Measurements from ENCODE around the gene CSMD2. TPM values are rescaled to one million over a fixed set of nuclear protein-coding genes. Genes with fewer than 3 reads are reported as not detected.

CSMD2 gene
- total RNA-seq, 1 experiment from 2014 or later, result not detected

- DNase-seq (ENCODE audit: extremely low read depth, low read depth), result no peak
These were observed 192.2 kb downstream of the CSMD2 start for GRCh38 chr1:33972676-33973395.

GRCh38 chr1:33971913-33972312 lies 193.1 kb downstream of the CSMD2 start:
- no peak for DNase-seq (ENCODE audit: extremely low read depth, low read depth)

- no peak for DNase-seq (ENCODE audit: extremely low read depth, low read depth)
These were observed 193.9 kb downstream of the CSMD2 start for GRCh38 chr1:33971018-33971710.

GRCh38 chr1:33970148-33970825 lies 194.7 kb downstream of the CSMD2 start:
- DNase-seq (ENCODE audit: extremely low read depth, low read depth), result no peak

DNA sequence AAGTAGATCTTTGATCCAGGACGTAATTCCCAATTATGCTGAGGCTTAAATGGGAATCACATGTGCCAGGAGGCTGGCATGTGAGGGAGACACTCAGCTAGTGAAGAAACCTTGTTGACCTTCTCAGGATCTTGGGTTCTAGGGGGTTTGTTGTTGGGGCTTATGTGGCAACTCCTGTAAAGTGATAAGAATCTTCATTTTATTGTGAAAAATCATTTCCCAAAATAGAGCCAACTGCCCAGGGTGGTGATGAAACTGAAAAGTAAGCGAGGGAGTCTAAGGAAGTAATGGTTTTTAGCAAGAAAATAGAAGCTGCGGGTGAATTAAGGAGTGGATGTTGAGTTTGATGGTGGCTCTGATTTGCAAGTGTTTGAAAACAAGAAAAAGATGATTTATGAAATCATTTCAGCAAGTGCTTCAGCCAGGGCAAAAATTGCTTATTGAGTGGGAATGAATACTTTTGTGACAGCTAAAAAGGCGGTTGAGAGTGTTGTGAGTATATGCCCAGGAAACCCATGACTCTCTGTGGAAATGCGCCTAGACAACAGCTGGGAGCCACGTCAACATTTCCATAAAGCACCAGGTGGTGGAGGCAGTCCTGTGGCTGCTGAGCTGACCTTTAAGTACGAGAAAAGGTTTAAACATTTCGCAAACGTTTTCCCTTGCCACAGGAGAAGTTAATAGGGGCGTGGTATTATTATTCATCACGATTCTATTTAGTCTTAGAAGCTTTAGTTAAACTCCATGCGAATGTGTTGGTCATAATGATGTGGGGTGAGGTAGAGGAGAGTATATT lies 198.5 kb downstream of the CSMD2 start:
- no peak for DNase-seq (ENCODE audit: extremely low read depth, low read depth)

DNA sequence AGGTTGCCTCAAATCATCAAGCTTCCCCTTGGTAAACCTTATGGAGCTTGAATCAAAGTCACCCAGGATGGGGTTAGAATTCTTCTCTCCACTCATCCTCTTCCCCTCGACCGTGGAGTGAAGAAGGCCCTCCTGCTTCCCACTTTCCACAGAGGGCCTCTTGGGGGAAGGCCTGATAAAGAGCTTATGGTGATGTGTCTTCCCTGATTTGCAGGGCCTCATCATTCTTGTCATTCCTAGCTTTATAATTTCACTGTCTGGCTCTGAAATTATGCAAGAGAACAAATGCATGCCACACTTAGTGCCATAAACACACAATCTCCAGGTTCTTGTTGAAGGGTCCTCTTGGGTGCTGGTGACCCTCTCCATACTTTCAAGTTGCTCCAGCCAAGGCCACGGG lies 199.9 kb downstream of the CSMD2 start:
- DNase-seq (ENCODE audit: extremely low read depth, low read depth), result no peak

DNA sequence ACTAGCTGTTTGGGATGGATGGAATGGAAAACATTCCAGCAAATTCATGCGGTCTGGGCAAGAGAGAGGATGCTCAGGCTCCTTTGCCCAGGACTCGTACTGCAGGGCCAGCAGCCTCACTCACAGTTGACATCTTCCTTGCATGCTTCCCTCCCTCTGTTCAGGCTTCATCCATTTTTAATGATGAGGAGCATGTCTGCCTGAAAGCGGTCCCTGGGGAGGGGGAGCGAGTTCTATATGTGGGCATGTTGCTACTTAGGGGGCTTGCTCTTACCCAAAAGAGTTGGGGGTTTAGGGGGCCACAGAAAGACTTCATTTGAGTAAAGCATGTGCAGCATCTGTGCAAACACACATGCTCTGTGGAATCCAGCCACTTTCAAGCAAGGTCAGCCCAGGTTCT lies 203.0 kb downstream of the CSMD2 start:
- no peak for DNase-seq (ENCODE audit: extremely low read depth, low read depth)

DNA sequence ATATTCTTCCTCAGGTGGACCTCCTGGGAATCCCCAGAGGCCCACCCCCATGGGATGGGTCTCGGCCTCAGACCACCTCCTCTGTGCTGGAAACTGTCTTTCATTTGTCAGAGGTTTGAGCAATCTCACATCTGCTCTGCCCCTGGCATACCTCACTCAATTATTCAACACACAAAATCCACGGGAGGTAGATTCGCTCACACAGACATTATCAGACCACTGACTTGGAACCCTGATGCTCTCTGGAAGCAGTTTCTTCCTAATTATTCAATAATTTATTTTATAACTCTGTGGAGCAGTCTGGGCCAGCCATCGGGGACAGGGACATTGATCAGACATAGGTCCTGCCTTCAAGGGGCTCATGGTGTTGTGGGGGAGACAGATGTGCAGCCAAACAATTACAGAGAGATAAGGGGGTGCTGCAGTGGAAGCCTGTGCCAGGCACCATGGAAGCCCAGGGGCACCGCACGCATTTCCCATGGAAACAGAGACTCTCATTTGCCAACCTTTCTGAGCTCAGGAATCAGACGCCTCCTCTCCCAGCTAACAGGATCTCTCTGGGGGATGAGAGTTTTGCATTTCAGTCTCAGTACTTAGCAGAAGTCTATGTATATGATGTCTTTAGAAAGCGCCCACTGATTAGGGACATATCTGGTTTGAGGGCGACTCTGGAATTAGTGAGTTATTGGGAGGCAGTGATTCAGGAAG lies 204.7 kb downstream of the CSMD2 start:
- no peak for DNase-seq (ENCODE audit: extremely low read depth, low read depth)

DNA sequence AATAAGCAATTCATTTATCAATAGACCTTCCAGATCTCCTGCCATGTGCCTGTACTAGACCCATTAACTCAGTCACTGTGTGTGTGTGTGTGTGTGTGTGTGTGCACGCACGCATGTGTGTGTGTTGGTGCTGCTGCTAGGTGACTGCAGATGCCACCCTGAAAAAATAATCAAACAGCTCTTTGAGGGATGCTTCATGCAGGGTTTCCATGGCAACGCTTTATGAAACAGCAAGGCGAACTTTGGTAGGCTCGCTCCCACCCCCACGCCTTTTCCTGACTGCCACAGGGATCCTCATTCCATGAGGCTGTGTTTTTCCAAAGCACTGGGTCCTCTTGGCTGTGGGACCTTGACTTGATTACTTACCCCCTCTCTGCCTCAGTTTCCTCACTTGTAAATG lies 207.2 kb downstream of the CSMD2 start:
- no peak for DNase-seq (ENCODE audit: extremely low read depth, low read depth)

- no peak for DNase-seq (ENCODE audit: extremely low read depth, low read depth)
These were observed 209.9 kb downstream of the CSMD2 start for GRCh38 chr1:33955096-33955495.

- DNase-seq (ENCODE audit: extremely low read depth, low read depth), result no peak
These were observed 215.5 kb downstream of the CSMD2 start for GRCh38 chr1:33949570-33949969.

DNA sequence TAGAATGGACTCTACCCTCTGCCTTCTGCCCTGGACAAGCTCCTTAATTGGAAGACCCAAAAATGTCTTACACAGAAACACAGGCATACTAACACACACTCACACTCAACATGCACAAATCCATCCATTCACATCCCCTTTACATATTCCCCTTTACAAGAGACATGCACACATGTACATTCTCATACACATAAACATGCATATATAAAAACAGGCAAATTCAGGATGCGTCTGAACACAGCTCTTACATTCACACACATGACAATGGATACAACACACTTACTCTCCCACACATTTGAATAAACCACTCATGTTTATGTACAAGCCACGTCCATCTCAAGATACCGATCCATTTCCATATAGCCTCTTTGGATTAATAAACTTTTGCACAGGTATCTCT lies 216.7 kb downstream of the CSMD2 start:
- DNase-seq (ENCODE audit: extremely low read depth, low read depth), result no peak

DNA sequence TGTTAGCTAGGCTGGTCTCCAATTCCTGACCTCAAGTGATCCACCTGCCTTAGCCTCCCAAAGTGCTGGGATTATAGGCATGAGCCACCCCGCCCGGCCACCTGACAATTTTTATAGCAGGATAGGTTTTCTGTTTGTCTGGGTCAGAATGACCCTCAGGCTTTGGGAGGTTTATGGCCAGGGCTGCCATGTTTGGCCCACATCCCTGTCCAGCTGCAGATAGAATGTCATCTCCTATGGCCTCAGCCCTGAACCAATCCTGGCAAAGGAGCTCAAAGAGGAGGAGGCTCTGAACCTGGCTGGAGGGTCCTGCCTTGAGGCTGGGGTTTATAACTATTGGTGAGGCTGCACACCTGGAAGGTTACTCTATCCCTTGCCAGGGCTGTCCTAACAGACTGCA lies 218.2 kb downstream of the CSMD2 start:
- DNase-seq (ENCODE audit: extremely low read depth, low read depth), result no peak

- no peak for DNase-seq (ENCODE audit: extremely low read depth, low read depth)
These were observed 220.2 kb downstream of the CSMD2 start for GRCh38 chr1:33944846-33945245.

GRCh38 chr1:33943978-33944377 lies 221.1 kb downstream of the CSMD2 start:
- no peak for DNase-seq (ENCODE audit: extremely low read depth, low read depth)

DNA sequence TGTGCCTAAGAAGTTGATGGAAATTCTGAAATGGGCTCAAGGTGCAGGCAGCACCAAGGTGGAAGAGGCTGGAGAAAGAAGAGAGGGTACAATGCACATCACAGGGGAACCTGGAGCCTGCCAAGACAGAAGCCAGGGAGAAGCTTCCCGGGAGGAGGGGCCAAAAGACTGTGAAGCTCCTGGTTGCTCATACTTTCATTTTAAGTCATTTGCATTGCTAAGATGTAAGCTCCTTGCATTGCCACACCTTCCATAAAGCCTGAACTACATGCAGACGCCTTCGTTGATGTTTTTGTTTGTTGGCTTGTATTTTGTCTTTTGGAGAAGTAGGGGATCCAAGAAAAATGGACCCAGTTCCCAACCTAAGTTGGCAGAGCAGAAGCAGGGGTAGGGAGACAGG lies 232.2 kb downstream of the CSMD2 start:
- no peak for DNase-seq (ENCODE audit: extremely low read depth, low read depth)

GRCh38 chr1:33931111-33931475 lies 233.9 kb downstream of the CSMD2 start:
- no peak for DNase-seq (ENCODE audit: extremely low read depth, low read depth)

DNA sequence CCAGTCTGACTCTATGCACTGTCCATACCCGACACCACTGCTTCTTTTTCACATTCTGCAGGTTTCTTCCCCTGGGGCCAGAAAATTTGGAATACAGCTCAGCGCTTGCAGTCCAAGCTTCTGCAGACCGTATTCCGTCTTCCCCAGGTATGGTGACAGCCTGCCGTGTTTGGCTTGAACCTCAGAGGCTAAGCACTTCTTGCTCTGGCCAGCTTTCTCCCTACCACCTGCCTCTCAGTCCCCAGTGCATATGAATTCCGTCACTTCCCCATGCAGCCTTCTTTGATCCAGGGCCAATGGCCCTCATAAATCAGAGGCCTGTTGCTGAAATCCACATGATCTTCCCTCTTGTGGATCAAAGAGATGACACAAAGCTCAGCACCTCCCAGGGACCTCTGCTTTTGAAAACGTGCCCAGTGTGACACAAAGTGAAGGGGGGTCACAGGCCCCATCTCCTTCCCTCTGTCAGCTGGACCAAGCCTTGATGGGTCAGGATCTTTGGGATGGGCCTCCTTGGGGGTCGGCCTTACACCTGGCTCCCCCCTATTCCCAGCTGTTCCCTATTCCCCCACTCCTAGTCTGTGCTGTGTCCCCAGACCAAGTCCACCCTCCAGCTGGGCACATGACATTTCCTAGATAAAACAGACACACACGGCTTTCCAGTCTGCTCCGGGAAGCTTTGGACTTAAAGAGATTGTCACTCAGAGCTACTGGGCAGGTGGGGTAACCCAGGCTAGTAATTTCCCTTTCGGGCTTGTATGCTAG lies 234.5 kb downstream of the CSMD2 start:
- no peak for DNase-seq (ENCODE audit: extremely low read depth, low read depth)

- DNase-seq (ENCODE audit: extremely low read depth, low read depth), result no peak
These were observed 236.8 kb downstream of the CSMD2 start for GRCh38 chr1:33928251-33928650.

DNA sequence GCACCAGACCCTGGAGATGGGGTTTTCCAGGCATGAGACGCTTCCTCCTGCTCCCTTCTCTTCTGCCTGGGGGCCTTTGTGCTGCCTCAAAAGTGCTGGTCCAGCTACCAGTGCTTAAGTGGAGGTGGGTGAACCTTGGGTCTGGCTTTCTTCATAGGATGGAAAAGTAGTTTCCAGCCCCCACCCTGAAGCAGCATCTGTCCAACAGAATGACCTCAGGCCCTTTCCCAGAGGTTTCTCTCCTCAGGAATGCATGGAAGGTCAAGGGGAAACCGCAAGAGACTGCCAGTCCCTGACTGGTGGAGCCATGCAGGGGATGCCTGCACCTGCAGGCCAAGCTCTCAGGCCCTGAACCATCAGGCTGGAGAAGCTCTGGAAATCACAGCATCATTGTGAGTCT lies 237.3 kb downstream of the CSMD2 start:
- no peak for DNase-seq (ENCODE audit: extremely low read depth, low read depth)

Measured in NCI-H460 (cell line).